ENCODE data around the gene NUDT1.

NUDT1 gene

DNA sequence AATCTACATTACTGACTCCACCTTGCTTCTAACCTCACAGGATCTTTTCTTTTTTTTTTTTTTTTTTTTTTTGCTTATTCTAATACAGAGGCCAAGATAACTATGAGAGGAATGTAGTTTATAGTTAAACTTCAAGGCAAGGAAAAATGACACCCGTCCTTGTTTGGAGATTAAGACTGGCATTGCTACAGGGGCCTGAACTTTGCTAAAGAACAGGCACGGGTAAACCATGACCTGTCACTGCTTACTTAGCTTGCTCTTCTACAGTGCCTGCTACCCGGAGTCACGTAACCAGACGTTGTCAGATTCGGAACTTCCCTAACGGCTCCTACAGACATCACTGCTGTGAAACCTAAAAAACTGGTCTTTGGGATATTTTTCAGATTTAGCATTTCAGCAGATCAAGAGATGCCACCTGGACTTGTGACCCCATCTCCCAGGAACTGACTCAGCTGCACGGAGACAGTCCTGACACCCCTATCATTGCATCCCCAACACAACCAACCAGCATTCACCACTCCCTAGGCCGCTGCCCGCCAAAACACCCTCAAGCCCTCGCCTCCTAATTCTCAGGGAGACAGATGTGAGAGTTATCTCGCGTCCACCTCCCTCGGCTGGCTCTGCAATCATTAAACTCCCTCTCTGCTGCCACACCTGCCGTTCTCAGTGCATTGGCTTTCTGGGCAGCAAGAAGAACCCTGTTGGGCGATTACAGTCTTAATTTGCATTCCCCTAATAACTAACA is 36.8 kb upstream of the NUDT1 start:
- DNase-seq = no peak

DNA sequence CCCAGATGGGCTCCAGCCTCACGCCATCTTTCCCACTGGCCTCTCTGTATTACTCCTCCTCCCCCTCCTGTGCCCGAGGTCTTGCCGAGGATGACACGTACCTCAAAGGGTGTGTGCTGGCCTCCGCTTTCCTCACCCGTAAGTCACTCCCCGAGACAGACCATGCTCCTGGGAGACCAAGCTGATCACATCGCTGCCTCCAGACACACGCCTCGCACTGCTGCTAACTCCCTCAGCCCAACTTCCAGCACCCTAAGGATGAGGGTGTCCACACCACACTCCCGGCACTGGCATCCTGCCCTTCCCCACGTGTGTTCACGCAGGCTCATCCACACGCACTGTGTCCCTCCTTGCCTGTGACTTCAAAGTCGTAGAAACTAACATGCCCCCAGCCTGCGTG is 33.3 kb upstream of the NUDT1 start:
- no peak for DNase-seq

DNA sequence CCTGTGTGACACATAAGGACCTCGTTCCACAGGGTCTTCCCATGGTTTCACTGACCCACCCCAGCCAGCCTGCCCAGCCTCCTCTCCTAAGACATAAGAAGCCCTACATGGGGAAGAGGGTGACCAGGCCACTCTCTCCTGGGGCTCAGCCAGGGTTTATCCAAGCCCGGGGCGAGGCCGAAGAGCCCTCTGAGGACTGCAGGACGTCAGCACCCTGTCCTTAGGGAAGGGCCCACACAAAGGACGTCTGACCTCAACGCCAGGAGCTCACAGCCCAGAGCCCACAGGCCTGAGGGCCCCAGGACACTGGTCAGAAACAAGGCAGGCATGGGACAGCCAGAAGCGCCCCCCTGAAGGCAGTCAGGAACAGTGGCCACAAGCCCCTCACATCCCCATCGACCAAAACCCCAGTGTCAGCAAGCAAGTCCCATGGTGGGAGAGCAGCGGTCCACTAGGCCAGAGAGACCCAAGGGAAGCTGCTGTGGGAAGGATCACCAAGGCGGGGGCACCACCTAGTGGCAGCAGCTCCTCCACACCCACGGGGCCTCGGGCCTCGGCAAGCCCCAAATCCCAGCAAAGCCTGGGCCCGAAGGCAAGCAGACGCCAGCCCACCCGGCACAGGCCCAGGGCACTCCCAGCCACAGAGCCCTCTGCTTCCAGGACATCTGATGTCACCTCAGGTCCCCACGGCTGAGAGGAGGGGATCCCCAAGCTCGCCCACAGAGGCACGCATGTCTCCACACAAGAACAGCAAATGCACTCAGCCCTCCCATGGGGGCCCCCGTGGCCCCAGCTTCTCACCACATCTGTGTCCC is 32.7 kb upstream of the NUDT1 start:
- DNase-seq = peak; percentile 54 to 61

DNA sequence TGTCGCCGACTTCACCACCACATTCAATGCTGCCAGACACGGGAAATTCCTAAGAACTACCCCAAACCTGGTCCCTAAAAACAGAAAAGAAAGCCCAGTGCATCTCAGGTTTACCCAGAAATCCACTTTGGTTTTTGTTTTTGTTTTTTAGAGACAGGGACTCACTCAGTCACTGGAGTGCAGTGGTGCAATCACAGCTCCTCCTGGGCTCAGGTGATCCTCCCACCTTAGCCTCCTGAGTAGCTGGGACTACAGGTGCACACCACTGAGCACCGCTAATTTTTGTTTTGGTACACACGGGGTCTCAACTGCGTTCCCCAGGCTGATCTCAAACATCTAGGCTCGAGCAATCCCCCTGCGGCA is 32.1 kb upstream of the NUDT1 start:
- DNase-seq = no peak

DNA sequence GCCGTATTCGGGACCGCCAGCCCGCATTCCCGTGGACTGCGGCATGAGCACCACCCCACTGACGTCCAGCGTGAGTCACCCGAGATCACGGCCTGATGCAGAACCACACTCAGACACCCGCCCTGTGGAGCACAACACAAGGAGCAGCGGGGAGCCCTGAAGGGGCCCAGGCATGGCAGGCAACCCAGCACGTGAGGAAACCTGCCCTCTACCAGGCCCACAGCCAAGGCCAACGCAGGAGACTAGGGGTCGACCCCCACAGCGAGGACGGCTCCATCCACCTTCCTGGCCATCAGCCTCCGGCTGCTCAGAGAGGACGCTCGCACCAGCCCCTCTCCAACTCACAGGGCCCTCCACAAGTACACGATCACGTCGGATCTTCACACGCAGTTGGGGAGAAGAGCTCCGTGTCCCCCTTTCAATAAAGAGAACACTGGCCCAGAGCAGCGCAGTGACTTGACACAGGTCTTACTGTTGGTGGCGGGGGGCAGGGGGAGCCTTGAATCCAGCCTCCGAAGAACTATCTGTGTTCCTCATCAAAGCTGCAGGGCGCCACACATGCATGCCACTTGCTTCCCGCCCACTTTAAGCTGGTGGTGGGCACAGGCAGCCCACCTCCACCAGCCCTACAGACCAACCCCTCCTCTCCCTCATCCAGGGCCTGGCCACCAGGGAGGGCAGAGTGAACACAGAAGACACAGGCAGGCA is 31.3 kb upstream of the NUDT1 start:
- no peak for DNase-seq

DNA sequence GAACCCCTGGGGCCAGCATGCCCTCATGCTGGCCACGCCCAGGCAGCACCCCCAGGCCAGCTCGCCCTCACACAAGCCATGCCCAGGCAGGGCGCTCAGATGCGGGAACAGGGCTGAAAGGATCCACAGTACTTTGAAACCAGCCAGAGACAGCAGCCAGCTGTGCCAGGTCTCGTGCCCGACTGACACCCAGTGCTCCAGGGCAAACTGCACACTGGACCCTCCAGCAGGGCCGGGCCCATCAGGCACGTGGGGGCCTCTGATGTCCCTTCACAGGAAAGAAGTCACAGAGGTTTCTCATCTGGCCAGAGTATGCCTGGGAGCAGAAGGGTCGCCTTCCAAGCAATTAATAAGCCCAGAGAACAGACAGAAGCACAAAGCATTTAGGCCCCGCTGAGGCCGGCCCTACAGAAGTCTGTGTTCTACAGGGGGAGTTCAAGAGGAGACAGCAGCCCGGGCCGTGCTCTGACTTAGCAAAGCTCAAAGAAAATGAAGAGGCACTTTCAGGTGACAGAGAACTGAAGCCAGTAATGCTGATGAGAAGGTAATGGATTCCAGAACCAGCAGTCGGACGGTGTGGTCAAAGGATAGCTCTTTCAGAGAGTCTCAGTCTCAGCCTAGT is 30.7 kb upstream of the NUDT1 start:
- no peak for DNase-seq

DNA sequence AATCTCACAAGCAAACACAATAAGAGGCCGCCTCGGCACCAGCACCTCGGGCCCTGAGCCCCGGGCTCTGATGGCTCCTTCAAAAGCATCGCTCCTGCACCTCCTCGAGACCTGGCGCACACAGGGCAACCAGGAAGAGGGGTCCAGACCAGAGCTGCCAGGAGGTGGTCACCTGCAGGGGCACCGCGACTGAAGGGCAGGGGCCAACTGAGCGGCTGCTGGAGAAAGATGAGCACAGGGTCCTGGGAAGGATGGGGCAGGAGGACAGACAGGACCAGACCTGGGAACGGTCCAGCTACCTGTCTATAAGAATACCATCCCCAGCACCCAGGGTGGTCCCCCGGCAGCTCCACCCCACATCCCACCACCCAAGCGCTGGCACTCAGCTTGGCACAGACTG is 30.1 kb upstream of the NUDT1 start:
- no peak for DNase-seq

DNA sequence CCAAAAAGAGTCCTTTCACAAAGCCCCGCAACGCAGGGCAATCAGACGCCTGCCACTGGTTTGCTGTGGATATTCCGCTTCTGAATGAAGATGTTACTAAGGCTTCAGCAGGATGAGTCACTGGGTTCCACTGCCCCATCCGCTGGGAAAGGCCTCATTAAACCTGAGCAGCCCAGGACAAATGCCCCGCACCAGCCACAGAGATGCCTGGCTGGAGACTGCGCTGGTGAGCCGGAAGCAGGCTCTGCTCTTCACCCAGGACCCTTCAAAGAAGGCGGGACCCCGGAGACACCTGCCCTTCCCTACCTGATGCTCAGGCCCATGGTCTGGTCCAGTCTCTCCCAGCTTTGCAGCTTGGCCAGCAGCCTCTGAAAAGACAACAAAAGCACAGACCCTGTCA is 29.1 kb upstream of the NUDT1 start:
- DNase-seq = no peak

DNA sequence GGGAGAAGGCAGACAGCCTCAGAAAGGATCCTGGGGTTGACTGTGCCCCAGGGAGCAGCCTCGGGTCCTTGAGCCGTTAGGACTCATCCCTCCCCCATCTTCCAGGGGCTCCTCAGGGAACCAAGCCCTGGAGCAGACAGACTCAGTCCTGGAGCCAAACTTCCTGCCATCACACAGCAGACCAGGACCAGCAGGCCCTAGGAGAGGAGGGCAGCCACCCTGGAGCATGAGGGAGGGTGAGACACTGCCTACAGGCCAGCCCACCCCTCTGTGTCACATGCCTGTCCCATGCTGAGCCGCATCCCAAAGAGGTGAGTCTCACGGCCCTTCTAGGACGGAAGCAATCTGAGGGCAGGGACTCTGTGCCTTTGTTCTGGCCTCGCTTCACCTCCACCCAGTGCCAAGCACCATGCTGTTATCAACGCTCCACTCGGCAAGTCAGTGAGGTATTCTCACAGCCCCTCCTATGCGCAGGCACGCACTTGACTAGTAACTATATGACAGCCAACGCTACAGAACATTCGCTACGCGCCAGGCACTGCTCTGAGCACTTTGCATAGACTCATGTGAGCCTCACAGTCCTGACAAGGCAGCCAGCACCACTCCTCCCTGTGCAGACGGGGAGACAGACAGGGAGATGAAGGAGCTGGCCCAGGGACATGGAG is 28.3 kb upstream of the NUDT1 start:
- no peak for DNase-seq

DNA sequence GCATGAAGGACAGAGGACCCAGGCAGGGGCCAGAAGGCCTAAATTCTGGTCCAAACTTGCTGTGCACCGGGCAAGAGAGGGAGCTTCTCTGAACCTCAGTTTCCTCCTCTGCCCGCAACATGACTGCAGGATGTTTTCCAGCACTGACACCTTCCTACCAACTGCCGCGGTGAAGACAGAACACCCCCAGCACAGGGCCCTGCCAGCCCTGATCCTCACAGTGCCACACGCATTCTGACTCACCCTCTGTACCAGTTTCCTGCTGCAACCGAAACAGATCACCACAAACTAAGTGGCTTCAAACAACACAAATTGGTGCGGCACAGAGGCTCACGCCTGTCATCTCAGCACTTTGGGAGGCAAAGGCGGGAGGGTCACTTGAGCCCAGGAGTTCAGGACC is 27.4 kb upstream of the NUDT1 start:
- peak in 1 of 2 experiments; percentile 30 for DNase-seq

DNA sequence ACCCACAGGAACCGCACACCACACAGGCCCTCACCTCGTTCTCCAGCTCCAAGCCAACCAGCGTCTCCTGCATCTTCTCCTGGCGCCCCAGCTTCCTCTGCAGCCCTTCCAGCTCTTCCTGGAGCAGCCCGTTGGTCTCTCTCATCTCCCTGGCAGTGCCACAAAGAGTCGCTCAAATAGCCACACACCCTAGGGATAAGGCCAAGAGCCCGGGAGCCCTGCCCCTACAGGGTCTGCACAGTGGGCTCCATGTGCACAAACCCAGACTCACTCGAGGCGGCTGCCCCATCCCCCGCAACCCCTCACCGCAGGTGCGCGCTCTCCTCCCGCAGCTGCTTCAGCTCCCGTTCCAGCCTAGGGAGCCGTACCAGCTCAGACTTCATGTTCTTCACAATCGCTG is 26.2 kb upstream of the NUDT1 start:
- no peak for DNase-seq

DNA sequence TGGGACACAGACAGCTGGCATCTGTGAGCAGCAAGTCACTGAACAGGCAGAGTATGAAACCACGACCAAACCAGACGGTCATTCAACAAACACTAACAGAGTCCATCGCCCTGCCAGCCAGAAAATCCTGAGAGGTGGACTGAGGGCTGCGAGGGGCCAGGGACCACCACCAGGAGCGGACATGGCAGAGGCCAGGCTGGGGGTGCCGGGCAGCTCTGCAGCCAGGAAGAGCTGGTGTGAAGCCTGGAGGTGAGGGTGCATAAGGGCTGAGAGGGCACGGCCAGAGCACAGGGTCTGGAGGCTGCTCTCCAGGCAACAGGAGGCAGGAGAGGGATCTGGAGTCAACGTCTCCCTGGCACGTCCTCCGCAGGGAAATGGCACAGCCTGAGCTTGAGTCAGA is 24.8 kb upstream of the NUDT1 start:
- DNase-seq = no peak

DNA sequence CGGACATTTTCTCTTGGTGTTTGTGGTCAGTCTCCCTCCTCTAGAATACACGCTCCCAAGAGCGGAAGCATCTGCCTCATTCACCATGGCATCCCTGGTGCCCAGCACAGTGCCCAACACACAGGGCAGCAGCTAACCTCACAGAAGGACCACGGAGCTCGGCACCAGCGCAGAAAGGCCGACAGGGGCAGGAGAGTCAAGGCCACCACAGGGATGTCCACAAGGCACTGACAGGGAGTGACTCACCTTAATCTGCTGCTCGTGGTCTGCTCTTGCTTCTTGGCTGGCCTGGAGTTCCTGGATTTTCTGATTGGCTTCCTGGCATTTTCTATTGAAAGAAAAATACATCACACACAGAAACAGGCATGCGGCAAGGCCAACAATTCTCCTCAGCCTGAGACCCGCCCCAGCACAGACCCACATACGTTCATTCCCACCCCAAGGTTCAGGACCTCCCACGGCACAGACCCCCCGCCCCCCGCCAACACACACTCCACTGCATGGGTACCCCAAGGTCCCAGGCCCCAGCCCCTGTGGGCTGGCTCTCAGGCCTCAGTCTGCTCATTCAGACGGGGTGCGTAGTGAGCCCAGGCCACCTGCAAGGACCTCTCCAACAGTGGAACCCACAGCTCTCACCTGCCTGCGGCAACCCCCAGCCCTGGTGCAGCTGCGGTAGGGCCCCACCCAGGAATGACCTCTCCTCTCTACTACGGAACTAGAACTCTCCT is 24.1 kb upstream of the NUDT1 start:
- DNase-seq = no peak

DNA sequence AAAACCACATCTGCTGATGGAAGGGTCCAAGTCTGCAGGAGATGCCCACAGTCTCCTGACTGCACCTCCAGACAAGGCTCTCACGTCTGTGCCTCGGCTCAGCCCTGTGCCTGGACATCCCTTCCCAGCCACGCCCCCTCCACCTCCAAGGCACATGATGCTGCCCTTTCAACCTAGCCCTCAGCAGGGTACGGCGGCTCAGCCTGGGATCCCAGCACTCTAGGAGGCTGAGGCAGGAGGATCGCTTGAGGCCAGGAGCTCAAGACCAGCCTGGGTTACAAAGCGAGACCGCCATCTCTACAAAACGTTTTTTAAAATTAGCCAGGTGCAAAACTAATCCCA is 23.6 kb upstream of the NUDT1 start:
- DNase-seq = no peak

DNA sequence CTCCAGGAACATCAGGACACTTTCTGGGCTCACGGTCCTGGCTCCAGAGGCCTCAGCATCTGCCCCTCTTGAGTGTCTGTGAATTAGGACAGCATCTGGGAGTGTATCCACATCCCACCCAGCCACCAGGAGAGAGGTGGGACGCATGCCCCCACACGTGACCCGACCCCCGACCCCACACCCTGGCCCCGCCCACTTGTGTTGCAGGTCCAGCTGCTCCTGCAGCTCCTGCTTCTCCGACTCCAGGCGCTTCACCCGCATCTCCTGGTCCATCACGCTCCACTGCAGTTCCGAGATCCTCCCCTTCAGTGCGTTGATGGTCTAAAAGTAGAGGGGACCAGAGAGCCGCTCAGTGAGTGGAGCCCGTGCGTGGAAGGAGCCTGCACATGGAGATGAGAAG is 22.9 kb upstream of the NUDT1 start:
- DNase-seq = no peak

DNA sequence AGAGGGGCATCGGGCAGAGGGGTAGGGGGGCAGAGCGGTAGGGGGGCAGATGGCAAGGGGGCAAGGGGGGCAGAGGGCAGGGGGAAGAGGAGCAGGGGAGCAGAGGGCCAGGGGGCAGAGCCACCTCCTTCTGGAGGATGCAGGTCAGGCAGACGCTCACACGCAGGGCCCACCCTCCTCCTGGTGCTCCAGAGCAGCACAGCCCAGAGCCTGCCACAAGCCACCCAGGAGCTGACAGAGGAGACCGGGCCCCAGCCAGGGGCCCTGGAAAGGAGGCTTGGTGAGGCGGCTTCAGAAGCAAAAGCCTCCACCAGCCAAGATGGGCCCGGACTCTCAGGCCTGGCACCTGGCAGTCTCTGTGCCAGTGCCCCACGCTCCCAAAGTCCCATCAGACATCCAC is 22.4 kb upstream of the NUDT1 start:
- DNase-seq = no peak

DNA sequence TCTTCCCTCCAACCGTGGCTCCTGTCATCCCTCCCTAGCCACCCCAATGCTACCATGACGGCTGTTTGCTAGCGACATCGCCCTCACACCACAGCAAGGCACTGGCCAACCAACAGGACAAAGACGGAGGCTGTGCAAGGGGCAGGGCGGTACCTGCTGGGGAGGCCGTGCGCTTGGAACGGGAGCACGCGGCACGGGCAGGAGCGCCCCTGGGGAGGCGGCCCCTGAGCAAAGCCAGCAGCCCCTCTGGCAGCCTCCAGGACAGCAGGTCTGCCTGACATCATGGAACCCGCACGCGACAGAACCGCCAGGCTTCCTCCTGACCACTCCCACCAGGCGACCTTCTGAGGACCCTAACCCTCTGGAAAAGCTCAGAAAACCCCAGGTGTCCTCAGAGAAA is 22.0 kb upstream of the NUDT1 start:
- DNase-seq = no peak

DNA sequence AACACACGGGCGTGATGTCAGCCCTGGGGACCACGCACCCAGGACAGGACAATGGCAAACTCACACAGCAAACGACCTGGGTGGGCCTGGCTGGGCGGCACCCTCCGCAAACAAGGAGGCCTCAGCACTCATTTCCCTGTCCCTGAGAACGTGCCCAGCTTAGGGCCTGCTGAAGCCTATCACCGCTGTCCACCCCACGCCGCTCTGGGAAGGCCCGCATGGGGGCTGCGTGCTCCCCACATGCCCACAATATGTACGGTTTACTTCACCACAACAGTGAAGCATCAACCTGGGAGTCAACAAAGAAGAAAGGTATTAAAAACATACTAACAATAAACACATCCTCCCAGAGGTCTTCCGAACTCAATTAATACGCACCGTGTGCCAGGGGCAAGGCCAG is 21.5 kb upstream of the NUDT1 start:
- DNase-seq = no peak

DNA sequence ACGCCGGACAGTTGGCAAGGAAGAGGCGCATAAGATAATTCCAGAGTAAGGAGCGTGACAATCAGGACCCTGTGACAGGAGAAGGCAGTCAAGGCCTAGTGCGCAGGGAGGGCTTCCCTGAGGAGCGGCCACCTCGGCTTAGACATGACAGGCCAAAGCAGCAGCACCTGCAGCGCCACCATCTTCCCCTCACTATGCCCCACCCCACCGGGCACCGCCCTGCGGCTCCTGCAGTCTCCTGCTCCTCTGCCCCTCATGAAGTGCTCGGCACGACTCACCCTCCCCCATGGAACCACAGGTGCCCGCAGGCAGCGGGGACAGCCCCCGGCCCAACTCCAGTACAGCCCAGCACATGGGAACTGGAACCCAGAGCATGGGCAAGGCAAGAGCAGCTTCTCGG is 21.1 kb upstream of the NUDT1 start:
- DNase-seq = no peak

DNA sequence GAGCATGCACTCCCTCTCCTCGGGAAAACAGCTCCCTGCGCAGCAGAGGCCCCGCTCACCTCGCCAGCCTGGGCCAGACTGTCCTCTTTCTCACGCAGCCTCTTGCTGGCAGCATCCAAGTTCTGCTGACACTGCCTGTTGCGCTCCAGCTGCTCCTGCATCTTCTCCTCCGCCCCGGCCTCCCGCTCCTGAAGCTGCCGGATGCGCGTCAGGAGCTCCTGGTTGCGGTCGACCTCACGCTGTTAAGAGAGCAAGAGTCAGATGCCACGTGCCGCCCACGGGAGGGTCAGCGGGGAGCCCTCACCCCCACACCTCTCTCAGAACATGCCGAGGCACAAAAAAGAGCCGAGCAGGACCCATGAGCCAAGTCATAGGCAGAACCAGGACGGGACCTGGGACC is 19.5 kb upstream of the NUDT1 start:
- DNase-seq = no peak

DNA sequence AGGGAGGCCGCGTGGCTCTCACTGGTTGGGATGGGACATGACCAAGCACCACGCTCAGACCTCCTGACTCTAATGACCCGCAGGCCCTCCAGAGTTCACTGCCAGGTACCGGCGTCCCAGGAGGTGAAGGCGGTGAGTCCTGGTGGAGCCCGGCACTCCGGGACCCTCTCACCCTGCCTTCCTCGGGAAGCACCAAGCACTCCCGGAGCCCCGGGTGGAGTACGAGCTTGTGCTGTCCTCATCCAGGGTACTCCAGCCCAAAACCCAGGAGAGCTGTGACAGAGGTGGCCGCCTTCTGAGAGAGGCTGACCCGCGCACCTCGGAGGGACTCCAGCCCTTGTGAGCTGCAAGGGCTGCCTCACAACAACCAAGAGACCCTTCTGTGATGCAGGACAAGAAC is 18.7 kb upstream of the NUDT1 start:
- DNase-seq = no peak

DNA sequence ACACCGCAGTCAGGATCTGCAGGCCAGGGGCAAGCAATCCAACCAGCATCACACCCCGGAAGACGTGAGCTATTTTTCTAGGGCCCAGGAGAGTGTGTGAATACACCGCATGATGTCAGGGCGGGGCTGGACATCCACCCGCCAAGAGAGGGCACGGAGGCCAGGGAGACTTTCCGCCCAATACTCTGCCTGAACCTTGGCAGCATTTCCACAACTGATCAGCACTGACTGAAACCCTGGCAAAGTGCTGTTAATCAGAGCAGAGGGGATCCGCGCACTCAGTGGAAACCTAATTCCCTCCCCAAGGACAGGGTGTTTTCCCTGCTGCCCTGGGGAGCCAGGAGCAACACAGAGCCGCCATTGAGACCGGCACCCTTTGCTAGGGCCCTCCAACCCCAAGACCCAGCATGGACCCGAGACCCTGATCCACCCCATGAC is 17.5 kb upstream of the NUDT1 start:
- no peak for DNase-seq
